GM04504 (cell line): ENCODE results near the gene HSPG2.
"Not testable (repeated sequence)": the region's sequence is repeated elsewhere in the genome, so short reads cannot be mapped to it uniquely, and the experiment has no call there.

Experiments
- DNase-seq: peaks from one replicate; pipeline ENCODE4 v3.0.0-alpha.2; 2012; ENCODE audit warnings: low read depth

Gene HSPG2

GRCh38 chr1:21843208-21843607 lies 93.9 kb downstream of the HSPG2 start:
- DNase-seq = no peak

- no peak for DNase-seq
These were observed 94.4 kb downstream of the HSPG2 start for GRCh38 chr1:21842606-21843162.

GRCh38 chr1:21841852-21842466 lies 95.2 kb downstream of the HSPG2 start:
- no peak for DNase-seq

- DNase-seq = no peak
These were observed 96.1 kb downstream of the HSPG2 start for GRCh38 chr1:21840981-21841380.

- no peak for DNase-seq
These were observed 97.6 kb downstream of the HSPG2 start for GRCh38 chr1:21839337-21840037.

GRCh38 chr1:21838359-21839157 lies 98.6 kb downstream of the HSPG2 start:
- DNase-seq = no peak

- no peak for DNase-seq
These were observed 99.6 kb downstream of the HSPG2 start for GRCh38 chr1:21837476-21837875.

- no peak for DNase-seq
These were observed 100.4 kb downstream of the HSPG2 start for GRCh38 chr1:21836729-21837128.

GRCh38 chr1:21836010-21836409 lies 101.1 kb downstream of the HSPG2 start:
- no peak for DNase-seq

GRCh38 chr1:21834666-21835065 lies 102.4 kb downstream of the HSPG2 start:
- no peak for DNase-seq

- no peak for DNase-seq
These were observed 103.0 kb downstream of the HSPG2 start for GRCh38 chr1:21834094-21834493.

GRCh38 chr1:21833392-21833976 lies 103.6 kb downstream of the HSPG2 start:
- no peak for DNase-seq

- DNase-seq = no peak
These were observed 105.6 kb downstream of the HSPG2 start for GRCh38 chr1:21831454-21831970.

- no peak for DNase-seq
These were observed 106.2 kb downstream of the HSPG2 start for GRCh38 chr1:21830792-21831453.

GRCh38 chr1:21829294-21829693 lies 107.8 kb downstream of the HSPG2 start:
- DNase-seq = no peak

GRCh38 chr1:21828506-21829210 lies 108.5 kb downstream of the HSPG2 start:
- no peak for DNase-seq

- no peak for DNase-seq
These were observed 109.0 kb downstream of the HSPG2 start for GRCh38 chr1:21828075-21828474.

GRCh38 chr1:21827141-21827679 lies 109.9 kb downstream of the HSPG2 start:
- no peak for DNase-seq

GRCh38 chr1:21826694-21827093 lies 110.4 kb downstream of the HSPG2 start:
- DNase-seq = not testable (repeated sequence)

GRCh38 chr1:21825393-21825792 lies 111.7 kb downstream of the HSPG2 start:
- no peak for DNase-seq

GRCh38 chr1:21824926-21825325 lies 112.2 kb downstream of the HSPG2 start:
- DNase-seq = no peak
